Measurements from ENCODE around the gene CELF2. TPM values are rescaled to one million over a fixed set of nuclear protein-coding genes. Genes with fewer than 3 reads are reported as not detected.
"Not testable (repeated sequence)": the region's sequence is repeated elsewhere in the genome, so short reads cannot be mapped to it uniquely, and the experiment has no call there.

CELF2 gene
- total RNA-seq, 1 donor from 2014 or later = 4.2 TPM

DNA sequence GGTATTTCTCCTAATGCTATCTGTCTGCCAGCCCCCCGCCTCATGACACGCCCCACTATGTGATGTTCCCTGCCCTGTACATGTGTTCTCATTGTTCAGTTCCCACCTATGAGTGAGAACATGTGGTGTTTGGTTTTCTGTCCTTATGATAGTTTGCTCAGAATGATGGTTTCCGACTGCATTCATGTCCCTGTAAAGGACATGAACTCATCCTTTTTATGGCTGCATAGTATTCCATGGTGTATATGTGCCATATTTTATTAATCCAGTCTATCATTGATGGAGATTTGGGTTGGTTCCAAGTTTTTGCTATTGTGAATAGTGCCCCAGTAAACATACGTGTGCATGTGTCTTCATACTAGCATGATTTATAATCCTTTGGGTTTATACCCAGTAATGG is 109.3 kb downstream of the CELF2 start:
- DNase-seq (ENCODE audit: low read depth in 2 of 2) = not testable (repeated sequence)

DNA sequence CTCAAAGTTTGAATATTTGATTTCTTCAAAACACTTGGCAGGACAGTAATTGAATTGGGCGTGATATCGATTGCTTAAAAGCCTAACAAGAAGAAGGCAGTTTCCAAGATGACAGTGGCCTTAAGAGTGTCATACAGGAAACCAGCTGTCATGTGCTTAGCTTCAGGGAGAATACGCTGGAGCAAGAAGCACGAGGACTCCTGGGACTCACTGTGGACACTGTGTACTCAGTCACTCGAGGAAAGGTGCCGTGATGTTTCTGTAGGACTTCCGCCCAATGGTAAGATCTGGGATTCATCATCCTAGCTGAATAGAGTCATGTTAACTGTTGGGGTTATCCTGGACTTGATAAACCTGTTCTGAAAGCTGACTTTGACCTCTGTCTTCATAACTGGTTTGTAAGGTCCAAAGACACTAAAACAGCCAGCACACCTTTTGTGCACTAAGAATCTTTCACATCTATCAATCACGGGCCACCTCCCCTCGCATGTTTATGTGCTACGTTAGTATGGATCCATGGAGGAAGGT is 113.5 kb downstream of the CELF2 start:
- DNase-seq (ENCODE audit: low read depth in 2 of 2) = no peak

DNA sequence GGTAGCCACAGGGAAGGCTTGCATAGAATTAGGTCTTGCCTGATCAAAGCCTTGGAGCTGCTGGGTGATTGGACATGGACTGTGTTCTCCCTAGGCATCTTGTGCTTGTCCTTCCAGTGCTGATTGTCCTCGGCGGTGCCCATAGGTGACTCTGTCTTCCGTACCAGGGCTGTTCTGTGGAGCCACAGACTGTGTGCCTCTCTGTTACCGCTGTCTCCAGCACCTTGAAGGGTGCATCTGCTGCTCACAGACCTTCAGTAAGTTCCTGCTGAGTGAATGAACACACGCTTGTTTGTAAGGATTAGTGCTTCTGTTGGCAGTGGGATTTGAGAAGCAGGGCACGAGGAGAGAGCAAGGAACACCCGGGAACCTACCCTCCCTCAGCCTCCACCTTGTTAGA is 116.7 kb downstream of the CELF2 start:
- no peak for DNase-seq (ENCODE audit: low read depth in 2 of 2)

DNA sequence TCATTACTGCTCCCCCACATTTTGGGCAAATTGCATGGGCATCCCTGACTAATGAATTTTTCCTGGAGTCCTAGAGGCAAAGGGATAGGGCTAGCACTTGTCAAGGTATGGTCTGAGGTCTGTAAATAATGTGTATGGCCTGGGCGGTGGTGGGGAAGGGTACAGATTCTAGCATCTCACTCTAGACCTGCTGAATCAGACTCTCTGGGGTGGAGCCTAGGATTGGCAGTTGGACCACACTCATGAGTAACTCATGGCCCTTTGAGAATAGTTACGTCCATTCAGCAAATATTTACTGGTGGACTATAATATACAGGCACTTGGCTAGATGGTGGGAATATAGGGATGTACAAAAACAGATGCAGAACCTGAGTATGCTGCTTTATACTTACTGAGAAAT is 118.0 kb downstream of the CELF2 start:
- no peak for DNase-seq (ENCODE audit: low read depth in 2 of 2)

DNA sequence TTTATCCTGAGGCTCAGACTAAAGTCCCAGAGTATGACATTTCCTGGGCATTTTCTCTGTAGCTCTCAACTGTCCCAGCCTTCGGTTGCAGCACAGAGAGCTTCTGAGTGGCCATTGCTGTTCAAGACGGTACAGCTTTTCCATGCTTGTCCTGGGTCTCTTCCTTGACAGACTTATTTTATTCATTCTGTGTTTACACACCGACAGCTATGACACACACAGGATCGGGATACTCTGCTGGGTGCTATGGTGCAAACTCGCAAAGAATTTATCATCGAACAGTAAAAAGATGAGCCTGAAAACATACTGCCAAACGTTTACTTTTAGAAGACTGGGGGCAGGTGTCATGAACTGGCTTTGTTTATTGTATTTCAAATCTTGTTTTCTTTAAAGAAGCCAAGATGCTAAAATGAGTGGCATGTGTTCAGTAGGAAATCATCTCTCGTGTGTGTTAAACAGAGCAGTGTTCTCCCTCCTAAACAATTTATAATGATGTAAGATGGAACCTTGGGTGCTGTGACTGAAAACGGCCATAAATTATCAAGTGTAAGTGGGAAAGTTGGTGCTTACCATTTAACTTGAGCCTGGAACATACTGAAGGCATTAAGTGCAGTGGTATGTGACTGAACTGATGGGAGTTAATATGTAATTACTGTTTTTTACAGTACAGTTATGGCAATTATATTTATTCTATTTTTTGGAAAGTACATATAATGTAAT is 120.8 kb downstream of the CELF2 start:
- DNase-seq (ENCODE audit: low read depth in 2 of 2) = no peak

DNA sequence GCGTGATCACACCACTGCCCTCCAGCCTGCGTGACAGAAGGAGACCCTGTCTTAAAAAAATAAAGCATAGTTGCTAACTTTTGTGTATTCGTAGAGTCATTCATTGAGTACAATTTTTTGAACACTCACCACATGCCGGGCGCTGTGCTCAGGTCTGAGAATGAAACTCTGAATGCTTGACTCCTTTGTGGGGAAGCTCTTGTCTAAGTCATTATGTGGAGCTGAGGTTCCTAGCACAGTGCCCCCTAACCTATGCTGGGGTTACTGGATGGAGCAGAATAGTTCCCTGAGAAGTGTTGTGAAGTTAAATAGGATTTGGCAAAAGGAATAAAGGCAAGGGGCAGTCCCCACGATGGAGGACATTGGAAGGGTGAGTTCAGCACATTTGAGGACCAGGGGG is 123.3 kb downstream of the CELF2 start:
- DNase-seq (ENCODE audit: low read depth in 2 of 2) = no peak

DNA sequence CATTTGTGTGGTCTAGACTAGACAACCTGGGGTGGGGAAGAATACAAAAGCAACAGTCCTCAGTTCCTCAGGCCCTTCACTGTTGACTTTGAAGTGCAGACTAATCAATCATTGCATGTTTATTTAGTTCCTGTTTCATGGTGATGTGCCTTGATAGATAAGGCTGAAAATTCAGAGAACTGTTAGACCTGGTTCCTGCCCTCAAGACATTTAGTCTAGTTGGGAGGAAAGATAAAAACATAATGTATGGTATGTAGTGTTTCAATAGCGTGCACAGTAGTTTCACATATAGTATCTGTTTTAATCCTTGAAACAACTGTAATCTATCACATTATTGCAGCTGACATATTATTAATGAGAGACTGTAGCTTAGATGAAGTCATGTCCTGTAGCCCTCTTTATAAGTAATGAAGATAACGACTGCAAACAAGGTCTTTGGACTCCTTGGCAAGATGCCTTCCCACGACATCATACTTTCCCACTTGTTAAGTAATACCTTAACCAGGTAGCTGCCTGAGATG is 124.0 kb downstream of the CELF2 start:
- DNase-seq (ENCODE audit: low read depth in 2 of 2) = no peak

DNA sequence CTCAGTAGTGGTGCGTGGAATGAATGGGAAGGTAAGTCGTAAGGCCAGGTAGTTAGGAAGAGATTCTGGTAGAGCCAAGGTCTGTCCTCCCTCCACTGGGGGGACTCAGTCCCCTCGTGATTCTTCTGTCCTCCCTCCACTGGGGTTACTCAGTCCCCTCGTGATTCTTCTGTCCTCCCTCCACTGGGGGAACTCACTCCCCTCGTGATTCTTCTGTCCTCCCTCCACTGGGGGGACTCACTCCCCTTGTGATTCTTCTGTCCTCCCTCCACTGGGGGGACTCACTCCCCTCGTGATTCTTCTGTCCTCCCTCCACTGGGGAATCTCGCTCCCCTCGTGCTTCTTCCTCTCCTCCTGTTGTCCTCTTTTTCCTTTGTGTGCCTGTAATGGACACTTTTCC is 125.1 kb downstream of the CELF2 start:
- no peak for DNase-seq (ENCODE audit: low read depth in 2 of 2)

DNA sequence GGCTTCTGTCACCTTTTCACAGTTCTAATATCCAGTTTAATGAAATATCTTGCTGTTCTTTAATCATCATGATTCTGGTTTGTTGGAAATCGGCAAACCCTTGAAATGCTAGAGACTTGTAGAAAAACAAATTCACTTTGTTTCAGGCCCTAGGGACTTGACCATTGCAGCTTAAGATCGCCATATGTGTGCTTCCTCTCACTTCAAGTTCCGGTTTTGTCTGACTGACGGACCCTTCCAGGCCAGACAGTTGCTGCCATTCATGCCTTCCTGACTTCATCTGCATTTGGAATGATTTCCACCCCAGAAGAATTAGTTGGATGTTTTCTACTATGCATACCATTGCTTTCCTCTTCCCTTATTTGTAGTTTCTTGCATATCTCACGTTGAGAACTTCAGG is 125.6 kb downstream of the CELF2 start:
- no peak for DNase-seq (ENCODE audit: low read depth in 2 of 2)

DNA sequence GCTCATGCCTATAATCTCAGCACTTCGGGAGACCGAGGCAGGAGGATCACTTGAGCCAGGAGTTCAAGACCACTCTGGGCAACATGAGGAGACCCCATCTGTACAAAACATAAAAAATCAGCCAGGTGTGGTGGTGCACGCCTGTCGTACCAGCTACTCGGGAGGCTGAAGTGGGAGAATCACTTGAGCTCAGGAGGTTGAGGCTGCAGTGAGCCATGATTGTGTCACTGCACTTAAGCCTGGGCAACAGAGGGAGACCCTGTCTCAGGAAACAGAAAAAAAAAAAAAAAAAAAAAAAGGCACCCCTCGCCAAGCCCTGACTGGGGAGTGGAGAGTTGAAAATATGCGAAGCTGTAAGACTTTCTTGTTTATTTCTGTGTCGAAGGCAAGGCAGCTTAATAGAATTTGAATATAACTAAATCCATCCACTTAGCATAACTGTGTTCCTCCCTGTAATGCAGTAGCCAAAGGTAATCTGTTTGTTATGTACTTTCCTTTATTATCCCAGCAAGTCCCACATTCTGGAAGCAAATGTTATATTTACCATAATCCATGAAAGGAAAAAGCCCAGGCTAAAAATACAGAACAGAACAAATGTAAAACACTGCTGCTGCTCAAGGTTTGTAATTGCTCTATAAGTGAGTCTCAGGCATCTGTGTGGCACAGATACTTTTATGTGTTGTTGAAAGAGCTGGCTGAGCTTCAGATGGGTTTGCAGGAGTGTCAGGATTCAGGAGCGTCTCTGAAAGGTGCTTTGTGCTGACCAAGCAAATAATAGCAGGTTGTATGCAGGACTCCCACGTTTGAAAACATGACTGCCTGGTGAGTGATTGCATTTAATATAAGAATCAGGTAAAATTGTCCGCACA is 127.2 kb downstream of the CELF2 start:
- no peak for DNase-seq (ENCODE audit: low read depth in 2 of 2)

DNA sequence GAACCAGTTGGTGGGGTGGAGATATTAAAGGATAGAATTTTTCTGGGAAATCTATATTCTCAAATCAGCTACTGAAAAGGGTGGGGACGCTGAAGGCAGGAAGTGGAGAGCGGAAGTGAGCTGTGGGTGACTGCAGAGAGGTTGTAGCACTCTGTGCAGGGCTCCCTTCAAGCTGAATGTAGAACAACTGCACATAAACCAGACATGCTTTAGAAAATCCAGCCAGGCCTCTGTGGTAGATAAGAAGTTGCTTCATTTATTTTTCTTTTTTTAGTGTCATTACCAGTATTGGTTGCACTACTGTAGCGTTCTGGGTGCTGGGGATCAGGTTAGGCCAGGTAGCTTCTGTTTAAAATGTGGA is 127.8 kb downstream of the CELF2 start:
- DNase-seq (ENCODE audit: low read depth in 2 of 2) = peak in 1 of 2 donors; percentile 11

DNA sequence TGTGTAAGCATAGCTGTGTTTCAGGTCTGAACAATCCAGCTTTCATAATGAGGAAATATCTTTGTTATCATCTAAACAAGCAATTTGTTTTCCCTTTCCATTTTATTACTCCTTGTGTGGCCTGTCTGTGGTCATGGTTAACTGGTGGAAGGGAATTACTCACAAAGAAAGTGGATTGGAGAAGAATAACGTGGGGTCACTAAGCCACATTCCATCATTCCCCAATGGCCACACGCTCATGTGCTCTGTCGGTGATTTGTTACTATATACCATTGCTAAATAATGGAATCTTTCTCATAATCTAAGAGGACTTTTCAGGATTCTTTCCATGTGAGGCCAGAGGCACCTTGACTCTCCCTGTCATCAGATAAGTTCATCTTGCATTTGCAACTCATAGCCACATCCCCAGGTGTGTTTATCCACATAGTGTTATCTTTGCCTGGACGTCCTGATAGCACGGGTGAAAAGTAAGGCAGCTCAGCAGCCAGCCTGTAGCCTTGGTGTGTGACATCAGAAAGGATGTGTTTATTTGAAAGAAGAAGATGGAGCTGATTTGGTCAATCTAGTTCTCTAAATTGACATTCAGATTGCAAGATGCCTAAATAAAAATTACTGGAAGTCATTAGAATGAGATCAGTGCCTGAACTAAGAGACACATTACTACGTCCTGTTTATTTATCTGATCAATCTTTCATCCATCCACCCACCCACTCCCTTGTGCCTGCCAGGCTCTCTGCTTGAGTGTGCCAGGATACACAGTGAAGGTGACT is 128.9 kb downstream of the CELF2 start:
- DNase-seq (ENCODE audit: low read depth in 2 of 2) = peak in 1 of 2 donors; percentile 8

DNA sequence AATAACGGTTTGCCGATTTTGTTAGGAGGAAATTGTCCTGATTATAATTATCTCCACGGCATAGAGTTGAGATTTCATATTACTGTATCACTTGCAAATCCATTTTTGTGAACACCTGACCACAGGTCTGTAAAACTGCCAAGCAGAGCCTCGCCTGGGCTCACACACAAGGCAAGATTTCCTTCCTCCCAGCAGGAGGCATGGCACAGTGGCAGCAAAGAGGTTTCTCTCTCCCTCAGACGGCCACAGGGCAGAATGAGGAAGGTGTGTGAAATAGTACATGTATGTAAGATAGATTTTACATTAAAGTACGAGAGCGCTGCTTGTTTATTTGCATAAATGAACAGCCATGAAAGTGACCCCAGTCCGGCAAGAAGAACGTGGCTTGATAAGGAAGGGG is 130.1 kb downstream of the CELF2 start:
- no peak for DNase-seq (ENCODE audit: low read depth in 2 of 2)

DNA sequence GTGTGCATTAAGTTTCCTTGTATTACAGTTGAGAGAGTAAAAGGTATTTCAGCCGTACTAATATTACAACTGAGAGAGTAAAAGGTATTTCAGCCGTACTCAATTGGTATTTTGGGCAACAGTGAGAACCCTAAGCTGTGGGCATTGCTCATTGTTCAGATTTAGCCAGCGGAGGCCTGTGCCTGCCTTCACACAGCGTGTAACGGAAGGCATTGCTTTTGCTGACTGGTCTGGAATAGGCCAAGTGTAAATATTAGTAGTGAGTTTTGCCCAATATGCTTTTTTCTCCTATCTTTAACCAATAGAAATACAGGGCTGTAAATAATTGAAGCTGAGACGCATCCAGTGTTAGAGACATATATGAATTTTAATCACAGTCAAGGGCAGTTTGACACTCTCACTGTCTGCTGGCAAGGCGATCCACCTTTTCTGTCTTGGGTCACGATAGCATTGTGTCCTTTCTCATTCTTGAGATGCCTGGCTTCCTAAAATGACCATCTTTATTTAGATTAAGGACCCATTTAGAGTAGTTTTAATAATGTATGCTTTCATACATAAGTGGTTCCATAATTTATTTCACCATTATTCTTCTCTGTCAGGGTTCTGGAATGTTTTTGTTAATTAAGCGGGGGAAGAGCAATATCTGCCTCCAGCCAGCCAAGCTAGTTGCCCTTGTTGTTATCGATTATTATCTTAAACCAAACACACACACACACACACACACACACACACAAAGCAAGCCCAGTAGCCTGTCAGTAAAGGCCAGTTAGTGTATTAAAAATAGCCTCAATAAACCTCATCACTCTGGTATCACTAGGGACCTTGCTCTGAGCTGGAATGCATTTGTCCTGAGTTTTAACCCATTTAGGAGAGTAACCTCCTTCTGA is 130.7 kb downstream of the CELF2 start:
- DNase-seq (ENCODE audit: low read depth in 2 of 2) = no peak

DNA sequence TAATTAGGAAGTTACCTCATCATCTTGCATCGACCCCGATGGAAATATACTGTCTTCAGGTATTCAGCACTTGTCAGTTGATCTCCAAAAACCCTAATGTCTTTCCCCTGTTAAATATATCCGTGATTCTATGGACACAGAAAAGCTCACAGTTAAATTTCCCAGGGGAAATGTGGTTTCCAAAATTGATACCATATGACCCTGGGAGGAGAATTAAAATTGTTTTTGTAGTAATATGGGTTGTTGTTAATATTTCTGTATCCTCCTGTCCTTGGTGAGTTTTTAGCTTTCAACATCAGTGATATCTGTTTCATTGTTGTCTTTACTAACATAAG is 132.1 kb downstream of the CELF2 start:
- no peak for DNase-seq (ENCODE audit: low read depth in 2 of 2)

DNA sequence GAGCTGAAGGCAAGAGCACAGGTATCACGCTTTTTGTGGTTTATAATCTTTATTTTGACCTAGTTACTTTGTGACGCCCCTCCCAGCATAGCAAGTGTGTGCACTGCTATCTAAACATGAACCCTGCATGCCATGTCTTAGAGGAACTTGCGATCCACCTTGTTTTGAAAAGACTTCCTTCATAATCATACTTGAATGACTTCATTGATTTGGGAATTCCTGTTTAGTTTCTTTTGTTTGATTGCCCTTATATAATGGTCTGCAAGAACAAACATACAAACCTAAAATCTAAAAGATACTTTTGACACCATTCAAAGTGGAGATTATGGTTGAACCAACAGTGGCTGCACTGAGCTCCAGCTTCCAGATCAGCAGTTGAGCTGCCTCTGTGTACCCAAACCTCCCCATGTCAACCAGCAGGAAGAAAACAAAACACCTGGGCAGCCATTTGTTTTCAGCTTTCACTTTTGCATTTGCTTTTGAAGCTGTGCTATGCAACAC is 132.6 kb downstream of the CELF2 start:
- DNase-seq (ENCODE audit: low read depth in 2 of 2) = no peak

DNA sequence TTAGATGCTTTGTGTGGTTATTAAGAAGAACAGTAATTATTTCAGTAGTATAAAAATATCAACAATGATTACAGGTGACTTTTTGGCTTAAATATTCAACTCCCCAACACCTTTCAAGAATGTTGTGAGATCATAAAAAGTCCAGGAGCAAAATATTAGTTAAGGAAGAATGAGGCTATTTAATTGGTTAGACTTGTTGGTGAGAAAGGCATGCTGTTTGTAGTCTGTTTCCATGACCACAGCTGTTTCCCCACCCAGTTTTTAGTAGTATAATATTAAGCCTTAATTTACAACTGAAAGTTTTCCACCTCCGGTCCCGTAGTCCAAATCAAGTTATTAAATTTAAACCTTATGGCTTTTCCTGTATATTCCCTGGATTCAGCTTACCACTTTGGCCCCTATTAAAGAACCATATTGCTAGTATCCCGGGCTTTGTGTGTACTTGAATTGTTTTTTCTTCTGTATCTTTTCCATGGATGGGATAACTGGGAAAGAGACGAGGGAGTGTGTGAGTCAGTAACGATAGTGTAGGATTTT is 133.3 kb downstream of the CELF2 start:
- peak in 1 of 2 donors; percentile 14 for DNase-seq (ENCODE audit: low read depth in 2 of 2)

DNA sequence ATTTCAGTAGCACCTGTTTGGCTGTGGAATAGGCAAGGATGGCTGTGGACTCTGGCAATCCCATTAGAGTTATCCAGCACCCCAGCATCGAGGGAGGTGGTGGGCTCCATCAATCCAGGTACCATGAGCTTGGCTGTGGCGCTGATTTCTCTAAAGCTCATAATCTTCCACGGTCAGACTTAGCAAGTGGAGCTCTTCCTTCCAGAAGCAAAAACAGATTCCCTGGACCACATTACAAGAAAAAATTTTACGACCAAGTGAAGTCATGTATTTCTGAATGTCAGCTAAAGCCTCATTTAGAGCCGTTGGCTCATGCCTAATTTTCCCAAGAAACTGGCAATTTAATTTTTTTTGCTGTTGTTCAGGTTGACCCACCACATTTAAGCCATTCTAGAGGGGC is 135.1 kb downstream of the CELF2 start:
- no peak for DNase-seq (ENCODE audit: low read depth in 2 of 2)

DNA sequence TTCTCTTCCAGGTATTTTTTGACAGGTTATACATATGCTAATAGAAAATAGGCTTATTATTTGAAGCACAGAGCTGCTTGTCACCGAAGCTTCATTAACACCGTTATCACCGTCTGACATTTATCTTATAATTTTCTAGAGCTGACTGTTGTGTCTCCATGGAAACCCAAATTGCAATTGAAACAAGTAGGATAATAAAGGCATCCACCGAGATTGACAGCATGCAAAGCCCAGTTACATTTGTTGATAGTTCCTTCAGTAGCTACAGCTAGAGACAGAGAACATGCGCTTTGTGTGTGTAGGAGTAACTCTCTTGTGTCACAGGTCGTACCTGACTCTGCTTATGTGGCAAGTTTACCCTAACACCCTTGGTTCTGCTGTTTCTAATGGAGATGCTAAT is 135.6 kb downstream of the CELF2 start:
- DNase-seq (ENCODE audit: low read depth in 2 of 2) = no peak

DNA sequence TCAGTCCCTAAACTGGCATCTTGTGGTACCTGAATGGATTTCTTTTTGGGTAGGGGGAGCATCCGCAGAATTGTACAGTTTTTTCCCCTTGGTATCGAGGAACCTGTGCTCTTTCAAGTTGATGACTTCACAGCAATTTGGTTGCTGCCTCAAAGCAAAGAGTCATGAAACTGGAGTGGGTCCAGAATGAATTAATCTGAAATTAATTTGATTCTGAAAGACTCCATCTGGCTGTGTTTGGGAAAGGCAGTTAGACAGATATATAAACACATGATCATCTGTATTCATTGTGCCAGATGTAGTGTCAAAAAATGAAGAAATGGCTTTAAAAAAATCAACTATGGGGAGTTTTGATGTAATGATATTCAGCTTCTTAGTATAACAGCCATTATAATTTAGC is 136.1 kb downstream of the CELF2 start:
- no peak for DNase-seq (ENCODE audit: low read depth in 2 of 2)

Measured in lung microvascular endothelial cell (primary cell).